Measurements from ENCODE around the gene PIK3CD.

DNA sequence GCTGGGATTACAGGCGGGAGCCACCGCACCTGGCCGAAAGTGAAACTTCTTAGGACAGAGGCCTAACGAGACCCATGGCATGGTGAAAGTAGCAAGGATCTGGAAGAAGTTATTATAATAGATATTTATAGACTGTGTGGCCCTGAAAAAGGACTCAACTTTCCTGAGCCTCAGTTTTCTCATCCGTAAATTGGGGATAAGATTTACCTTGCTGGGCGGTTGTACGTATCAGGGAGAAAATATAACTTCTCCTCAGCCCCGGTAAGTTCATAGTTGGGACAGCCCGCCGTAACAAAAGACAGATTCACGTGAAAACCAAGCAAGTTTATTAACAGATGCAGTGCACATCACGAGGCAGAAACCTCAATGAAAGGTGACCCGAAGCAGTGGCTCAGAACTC is 5.5 kb upstream of the PIK3CD start:
- TF ChIP-seq, protein P1, sequence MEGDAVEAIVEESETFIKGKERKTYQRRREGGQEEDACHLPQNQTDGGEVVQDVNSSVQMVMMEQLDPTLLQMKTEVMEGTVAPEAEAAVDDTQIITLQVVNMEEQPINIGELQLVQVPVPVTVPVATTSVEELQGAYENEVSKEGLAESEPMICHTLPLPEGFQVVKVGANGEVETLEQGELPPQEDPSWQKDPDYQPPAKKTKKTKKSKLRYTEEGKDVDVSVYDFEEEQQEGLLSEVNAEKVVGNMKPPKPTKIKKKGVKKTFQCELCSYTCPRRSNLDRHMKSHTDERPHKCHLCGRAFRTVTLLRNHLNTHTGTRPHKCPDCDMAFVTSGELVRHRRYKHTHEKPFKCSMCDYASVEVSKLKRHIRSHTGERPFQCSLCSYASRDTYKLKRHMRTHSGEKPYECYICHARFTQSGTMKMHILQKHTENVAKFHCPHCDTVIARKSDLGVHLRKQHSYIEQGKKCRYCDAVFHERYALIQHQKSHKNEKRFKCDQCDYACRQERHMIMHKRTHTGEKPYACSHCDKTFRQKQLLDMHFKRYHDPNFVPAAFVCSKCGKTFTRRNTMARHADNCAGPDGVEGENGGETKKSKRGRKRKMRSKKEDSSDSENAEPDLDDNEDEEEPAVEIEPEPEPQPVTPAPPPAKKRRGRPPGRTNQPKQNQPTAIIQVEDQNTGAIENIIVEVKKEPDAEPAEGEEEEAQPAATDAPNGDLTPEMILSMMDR (IDR thresholded peaks at IDR 0.05; ENCODE audit: extremely low read depth in 1 of 2, insufficient read depth in 1 of 2, low read depth in 1 of 2, low read length in 2 of 2), result no peak
- no peak for TF ChIP-seq JUN (IDR thresholded peaks at IDR 0.05; ENCODE audit: borderline replicate concordance, insufficient read depth, insufficient read length, low read depth)
- TF ChIP-seq POLR2AphosphoS5 (IDR thresholded peaks at IDR 0.05; ENCODE audit: insufficient read depth, low read depth, low read length), result no peak
- TF ChIP-seq POLR2A (IDR thresholded peaks at IDR 0.05; ENCODE audit: low read depth, low read length), result no peak
- TF ChIP-seq FOS (IDR thresholded peaks at IDR 0.05; ENCODE audit: borderline replicate concordance, insufficient read depth, low read length), result no peak
- no peak for TF ChIP-seq EZH2 (IDR thresholded peaks at IDR 0.05; ENCODE audit: borderline replicate concordance, low read depth, low read length, severe bottlenecking)
- TF ChIP-seq, protein P2, sequence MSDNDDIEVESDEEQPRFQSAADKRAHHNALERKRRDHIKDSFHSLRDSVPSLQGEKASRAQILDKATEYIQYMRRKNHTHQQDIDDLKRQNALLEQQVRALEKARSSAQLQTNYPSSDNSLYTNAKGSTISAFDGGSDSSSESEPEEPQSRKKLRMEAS (IDR thresholded peaks at IDR 0.05; ENCODE audit: insufficient read depth, insufficient read length), result no peak
